Upper lobe of left lung (tissue), 6 donors: ENCODE measurements around the gene GLT8D1. TPM values are rescaled to one million over a fixed set of nuclear protein-coding genes. Genes with fewer than 3 reads are reported as not detected.

Experiments
- ATAC-seq, 2 donors: fragments of 200-7000 bp; cut with Tn5 transposase; one replicate each; pipeline ENCODE4 v1.9.1; 2022; ENCODE audit warnings: mild to moderate bottlenecking in 2 of 2, moderate library complexity in 2 of 2; ENCODE audit not compliant: low FRiP score in 2 of 2
- DNase-seq, 2 donors: peaks; one replicate each; pipeline ENCODE4 v3.0.0-alpha.2; 2019 to 2020
- H3K27ac ChIP-seq, 4 donors: fragments of 200-600 bp; sonication (generic); one replicate each; pipeline ENCODE4 v1.5.1; 2016 to 2019
- H3K27me3 ChIP-seq, 4 donors: fragments of 200-600 bp; sonication (generic); one replicate each; pipeline ENCODE4 v1.5.1; 2017 to 2019
- H3K36me3 ChIP-seq, 4 donors: fragments of 200-600 bp; sonication (generic); one replicate each; pipeline ENCODE4 v1.5.1; 2016 to 2019
- H3K4me1 ChIP-seq, 4 donors: fragments of 200-600 bp; sonication (generic); one replicate each; pipeline ENCODE4 v1.5.1; 2018 to 2019
- H3K4me3 ChIP-seq, 4 donors: fragments of 200-600 bp; sonication (generic); one replicate each; pipeline ENCODE4 v1.5.1; 2017 to 2019; ENCODE audit warnings: mild to moderate bottlenecking in 2 of 4, moderate library complexity in 1 of 4
- H3K9me3 ChIP-seq, 4 donors: fragments of 200-600 bp; sonication (generic); one replicate each; pipeline ENCODE4 v1.5.1; 2018 to 2019
- EP300 ChIP-seq, 4 donors: sonication (generic); formaldehyde crosslinking; IDR thresholded peaks; one replicate each; pipeline ENCODE4 v1.5.1; 2017; ENCODE audit warnings: antibody characterized with exemption in 4 of 4, control low read depth in 2 of 4
- POLR2A ChIP-seq, 4 donors: fragments of 450-650 bp; IDR thresholded peaks; one replicate each; pipeline ENCODE4 v1.5.1; 2016 to 2017; ENCODE audit warnings: antibody characterized with exemption in 4 of 4, mild to moderate bottlenecking in 2 of 4
- POLR2AphosphoS5 ChIP-seq, 2 donors: sonication (generic); formaldehyde crosslinking; IDR thresholded peaks; one replicate each; pipeline ENCODE4 v1.5.1; 2017; ENCODE audit warnings: antibody characterized with exemption in 2 of 2
- WGBS, 2 donors: methylation state at CpG; one replicate each; pipeline ENCODE4 v1.1.5; 2017 to 2018; 5-methylcytosine and 5-hydroxymethylcytosine counted together
- total RNA-seq, 6 donors: library from RNA; depleted of rRNA in 4 of 6; stranded (reverse); fragments of >200 nt in 4 of 6; gene quantifications; one replicate each; pipeline versions ENCODE4 v1.1.0 to v1.2.1, GENCODE V29; 2016 to 2021
- TF ChIP-seq, protein P1 (sequence below), 6 experiments: fragments of 450-650 bp in 4 of 6; fragments of 200-600 bp in 2 of 6; sonication (generic) in 2 of 6; IDR thresholded peaks; one replicate each; pipeline ENCODE4 v1.5.1; 2016 to 2019; ENCODE audit warnings: antibody characterized with exemption in 6 of 6
- donor health status: DM: no; HTN: no; CAD: no; lungs with moderate emphysema.
- donor health status: DM: no; HTN: yes; CAD: no; lungs with severe emphysema.

Gene GLT8D1
- total RNA-seq, 6 donors from 2014 or later = 29.3 to 70.2 (median 38.6) TPM

DNA sequence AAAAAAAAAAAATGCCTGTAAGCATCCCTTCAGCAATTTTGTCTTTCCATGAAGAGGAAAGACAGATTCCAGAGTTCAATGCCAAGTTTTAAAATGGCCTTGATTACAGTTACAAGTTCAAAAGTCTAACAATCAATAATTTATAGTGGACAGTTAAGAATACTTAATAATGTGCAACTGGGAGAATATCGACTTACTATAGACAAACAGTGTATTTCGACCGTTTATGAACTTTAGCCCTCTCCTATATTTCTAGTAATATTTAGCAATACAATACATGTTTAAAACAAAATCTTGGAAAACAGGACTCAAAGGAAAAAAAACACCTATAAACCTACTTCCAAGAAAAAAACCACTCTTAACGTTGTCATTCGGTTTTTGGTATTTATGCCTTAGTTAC, 21.4 kb downstream of the GLT8D1 start:
- ATAC-seq = no peak
- H3K27ac ChIP-seq = peak overlapping the region in 3 of 4 donors; percentile 92 to 99 (median 97)
- no peaks in the 10 kb centered on the region for H3K27me3 ChIP-seq
- WGBS, 2 donors = 54 to 66% methylated on average over 5 of the region's 5 CpGs
- H3K4me3 ChIP-seq = peak overlapping the region in 1 of 4 donors; percentile 82
- H3K9me3 ChIP-seq = no peaks in the 10 kb centered on the region
- no peak for DNase-seq
- peaks cover 40 to 76% (median 48%) of the 10 kb centered on the region in 4 donors for H3K4me1 ChIP-seq
- TF ChIP-seq, protein P1, sequence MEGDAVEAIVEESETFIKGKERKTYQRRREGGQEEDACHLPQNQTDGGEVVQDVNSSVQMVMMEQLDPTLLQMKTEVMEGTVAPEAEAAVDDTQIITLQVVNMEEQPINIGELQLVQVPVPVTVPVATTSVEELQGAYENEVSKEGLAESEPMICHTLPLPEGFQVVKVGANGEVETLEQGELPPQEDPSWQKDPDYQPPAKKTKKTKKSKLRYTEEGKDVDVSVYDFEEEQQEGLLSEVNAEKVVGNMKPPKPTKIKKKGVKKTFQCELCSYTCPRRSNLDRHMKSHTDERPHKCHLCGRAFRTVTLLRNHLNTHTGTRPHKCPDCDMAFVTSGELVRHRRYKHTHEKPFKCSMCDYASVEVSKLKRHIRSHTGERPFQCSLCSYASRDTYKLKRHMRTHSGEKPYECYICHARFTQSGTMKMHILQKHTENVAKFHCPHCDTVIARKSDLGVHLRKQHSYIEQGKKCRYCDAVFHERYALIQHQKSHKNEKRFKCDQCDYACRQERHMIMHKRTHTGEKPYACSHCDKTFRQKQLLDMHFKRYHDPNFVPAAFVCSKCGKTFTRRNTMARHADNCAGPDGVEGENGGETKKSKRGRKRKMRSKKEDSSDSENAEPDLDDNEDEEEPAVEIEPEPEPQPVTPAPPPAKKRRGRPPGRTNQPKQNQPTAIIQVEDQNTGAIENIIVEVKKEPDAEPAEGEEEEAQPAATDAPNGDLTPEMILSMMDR (IDR thresholded peaks at IDR 0.05) = no peak
- TF ChIP-seq EP300 (IDR thresholded peaks at IDR 0.05) = no peak
- TF ChIP-seq POLR2A (IDR thresholded peaks at IDR 0.05) = no peak
- peaks cover 15 to 44% (median 22%) of the 10 kb centered on the region in 4 donors for H3K36me3 ChIP-seq

DNA sequence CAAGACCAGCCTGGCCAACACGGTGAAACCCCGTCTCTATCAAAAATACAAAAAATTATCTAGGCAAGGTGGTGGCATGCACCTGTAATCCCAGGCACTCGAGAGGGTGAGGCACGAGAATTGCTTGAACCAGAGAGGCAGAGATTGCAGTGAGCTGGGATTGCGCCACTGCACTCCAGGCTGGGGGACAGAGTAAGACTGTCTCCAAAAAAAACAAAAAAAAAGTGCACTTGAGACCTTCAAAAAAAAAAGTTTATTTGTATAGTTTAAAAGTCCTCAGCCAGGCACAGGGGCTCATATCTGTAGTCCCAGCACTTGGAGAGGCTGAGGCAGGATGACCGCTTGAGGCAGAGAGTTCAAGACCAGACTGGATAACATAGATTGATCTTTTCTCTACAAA, 22.0 kb downstream of the GLT8D1 start:
- Histone ChIP-seq H3K4me1 (peaks cover 44 to 80% (median 53%) of the 10 kb centered on the region in 4 donors), H3K36me3 (peaks cover 9 to 44% (median 18%) of the 10 kb centered on the region in 4 donors), H3K27ac (peak overlapping the region in 3 of 4 donors; percentile 3 to 99 (median 11)), H3K9me3 (no peaks in the 10 kb centered on the region), H3K27me3 (no peaks in the 10 kb centered on the region), H3K4me3 (no peak overlapping the region)
- 64 to 74% methylated on average over 6 of the region's 6 CpGs for WGBS, 2 donors
- no peak for ATAC-seq
- peak in 1 of 2 donors; percentile 85 for DNase-seq
- TF ChIP-seq, protein P1 (IDR thresholded peaks at IDR 0.05) = no peak
- no peak for TF ChIP-seq EP300 (IDR thresholded peaks at IDR 0.05)
- no peak for TF ChIP-seq POLR2A (IDR thresholded peaks at IDR 0.05)
- peak in 1 of 2 donors; percentile 11 for TF ChIP-seq POLR2AphosphoS5 (IDR thresholded peaks at IDR 0.05)

DNA sequence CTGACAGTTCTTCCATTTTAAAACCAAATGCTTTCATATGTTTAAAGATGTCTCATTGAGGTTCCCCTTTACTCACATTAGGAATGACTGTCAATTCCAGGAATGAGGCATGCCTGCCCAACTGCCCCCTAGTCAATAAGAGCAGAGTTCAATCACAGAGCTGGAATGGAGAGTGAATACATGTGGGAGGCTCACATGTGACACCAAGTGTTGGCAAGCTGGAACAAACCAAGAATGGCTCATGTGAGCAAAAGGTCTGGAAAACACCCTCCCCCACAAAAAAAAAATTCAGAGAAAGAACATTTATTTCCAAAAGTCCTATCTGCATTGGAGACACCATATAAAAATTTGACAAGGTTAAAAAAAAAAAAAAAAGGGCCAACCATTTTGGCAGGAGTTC, 23.6 kb downstream of the GLT8D1 start:
- Histone ChIP-seq H3K27me3 (no peaks in the 10 kb centered on the region), H3K4me3 (no peak overlapping the region), H3K36me3 (peaks cover 0 to 41% (median 18%) of the 10 kb centered on the region in 4 donors), H3K9me3 (no peaks in the 10 kb centered on the region), H3K27ac (peak overlapping the region; percentile 32 to 99 (median 50)), H3K4me1 (peaks cover 40 to 70% (median 49%) of the 10 kb centered on the region in 4 donors)
- DNase-seq (peak in 1 of 2 donors; percentile 44), ATAC-seq (peak in 1 of 2 donors; percentile 15)
- TF ChIP-seq POLR2A (IDR thresholded peaks at IDR 0.05) = no peak
- TF ChIP-seq, protein P1 (IDR thresholded peaks at IDR 0.05) = no peak
- TF ChIP-seq EP300 (IDR thresholded peaks at IDR 0.05) = no peak
- no peak for TF ChIP-seq POLR2AphosphoS5 (IDR thresholded peaks at IDR 0.05)

DNA sequence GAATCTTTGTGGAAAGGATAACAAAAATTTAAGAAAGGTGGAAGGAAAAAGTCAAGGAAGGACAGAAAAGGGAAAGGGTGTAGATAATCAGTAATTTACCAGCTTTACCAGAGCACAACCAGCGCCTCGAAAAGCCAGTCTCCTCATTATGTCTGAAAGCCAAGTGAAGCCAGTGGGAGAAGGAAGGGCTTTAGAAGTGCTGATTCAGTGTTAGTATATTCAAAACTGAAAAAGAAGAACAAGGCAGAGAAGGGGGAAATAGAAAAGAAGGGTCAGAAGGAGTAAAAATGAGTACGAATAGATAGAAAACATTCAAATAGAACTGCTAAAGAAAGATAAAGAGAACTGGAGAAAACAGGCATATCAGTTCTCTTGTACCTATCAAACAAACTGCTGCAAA, 24.0 kb downstream of the GLT8D1 start:
- H3K4me1 ChIP-seq = peaks cover 36 to 66% (median 44%) of the 10 kb centered on the region in 4 donors
- no peak for DNase-seq
- 60 to 72% methylated on average over 3 of the region's 3 CpGs for WGBS, 2 donors

More for the DNA sequence above, 24.0 kb downstream of the GLT8D1 start:
- Histone ChIP-seq H3K9me3 (no peaks in the 10 kb centered on the region), H3K36me3 (peaks cover 0 to 42% (median 22%) of the 10 kb centered on the region in 4 donors), H3K27me3 (no peaks in the 10 kb centered on the region), H3K27ac (peak overlapping the region; percentile 32 to 99 (median 50)), H3K4me3 (no peak overlapping the region)
- ATAC-seq = no peak
- no peak for TF ChIP-seq POLR2A (IDR thresholded peaks at IDR 0.05)
- TF ChIP-seq EP300 (IDR thresholded peaks at IDR 0.05) = no peak
- TF ChIP-seq POLR2AphosphoS5 (IDR thresholded peaks at IDR 0.05) = no peak
- TF ChIP-seq, protein P1 (IDR thresholded peaks at IDR 0.05) = no peak
